ENCODE data around the gene SLC25A42. TPM values are rescaled to one million over a fixed set of nuclear protein-coding genes. Genes with fewer than 3 reads are reported as not detected.
"Not testable (repeated sequence)": the region's sequence is repeated elsewhere in the genome, so short reads cannot be mapped to it uniquely, and the experiment has no call there.

Gene SLC25A42
- total RNA-seq, 1 donor = 5.4 TPM

DNA sequence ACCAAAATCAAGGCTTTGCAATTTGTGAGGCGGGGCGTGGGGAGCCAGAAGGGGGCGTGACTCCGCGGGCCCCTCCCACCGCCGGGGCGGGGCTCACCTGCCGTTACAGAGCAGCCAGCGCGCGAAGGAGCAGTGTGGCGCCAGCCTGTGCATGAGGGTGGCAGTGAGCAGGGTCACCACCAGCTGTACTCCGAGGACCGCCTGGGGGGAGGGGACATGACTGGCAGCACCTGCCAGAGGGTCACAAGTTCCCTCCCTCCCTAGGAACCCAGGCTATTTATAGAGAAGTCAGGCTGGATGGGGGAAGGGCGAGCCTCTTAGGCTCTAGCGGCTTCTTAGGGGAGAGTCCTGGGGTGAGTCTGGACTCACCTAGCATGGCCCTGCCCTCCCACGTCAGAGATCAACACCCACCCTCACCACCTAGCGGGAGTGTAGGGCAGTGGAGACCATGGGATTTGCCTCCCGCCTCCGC, 70.9 kb downstream of the SLC25A42 start:
- Histone ChIP-seq H3K4me2 (ENCODE audit: insufficient read depth, low read length) (no peak overlapping the region), H3K9me3 (ENCODE audit: low read depth, low read length) (peaks cover 3% of the 10 kb centered on the region), H4K20me1 (ENCODE audit: insufficient read depth, low read length) (no peaks in the 10 kb centered on the region), H3K27me3 (ENCODE audit: insufficient read depth, low read length) (no peaks in the 10 kb centered on the region), H3K79me2 (ENCODE audit: insufficient read depth, low read length) (peaks cover 13% of the 10 kb centered on the region), H3K4me3 (ENCODE audit: insufficient read depth, low read length) (no peak overlapping the region), H3K27ac (ENCODE audit: low read depth, low read length) (no peak overlapping the region), H2AFZ (ENCODE audit: low read length) (no peak overlapping the region), H3K4me1 (ENCODE audit: insufficient read depth, low read length) (peaks cover 8% of the 10 kb centered on the region), H3K36me3 (ENCODE audit: insufficient read depth, low read length) (no peaks in the 10 kb centered on the region)
- no peak for DNase-seq (ENCODE audit: insufficient read length, low spot score, missing footprints)
- TF ChIP-seq, protein P1, sequence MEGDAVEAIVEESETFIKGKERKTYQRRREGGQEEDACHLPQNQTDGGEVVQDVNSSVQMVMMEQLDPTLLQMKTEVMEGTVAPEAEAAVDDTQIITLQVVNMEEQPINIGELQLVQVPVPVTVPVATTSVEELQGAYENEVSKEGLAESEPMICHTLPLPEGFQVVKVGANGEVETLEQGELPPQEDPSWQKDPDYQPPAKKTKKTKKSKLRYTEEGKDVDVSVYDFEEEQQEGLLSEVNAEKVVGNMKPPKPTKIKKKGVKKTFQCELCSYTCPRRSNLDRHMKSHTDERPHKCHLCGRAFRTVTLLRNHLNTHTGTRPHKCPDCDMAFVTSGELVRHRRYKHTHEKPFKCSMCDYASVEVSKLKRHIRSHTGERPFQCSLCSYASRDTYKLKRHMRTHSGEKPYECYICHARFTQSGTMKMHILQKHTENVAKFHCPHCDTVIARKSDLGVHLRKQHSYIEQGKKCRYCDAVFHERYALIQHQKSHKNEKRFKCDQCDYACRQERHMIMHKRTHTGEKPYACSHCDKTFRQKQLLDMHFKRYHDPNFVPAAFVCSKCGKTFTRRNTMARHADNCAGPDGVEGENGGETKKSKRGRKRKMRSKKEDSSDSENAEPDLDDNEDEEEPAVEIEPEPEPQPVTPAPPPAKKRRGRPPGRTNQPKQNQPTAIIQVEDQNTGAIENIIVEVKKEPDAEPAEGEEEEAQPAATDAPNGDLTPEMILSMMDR (IDR thresholded peaks at IDR 0.05; ENCODE audit: extremely low read depth, low read depth, low read length) = no peak

GRCh38 chr19:19135713-19136112, 71.9 kb downstream of the SLC25A42 start:
- not testable (repeated sequence) for H3K27me3 ChIP-seq (ENCODE audit: insufficient read depth, low read length); H3K4me3 ChIP-seq (ENCODE audit: insufficient read depth, low read length); H2AFZ ChIP-seq (ENCODE audit: low read length); H3K4me2 ChIP-seq (ENCODE audit: insufficient read depth, low read length); H4K20me1 ChIP-seq (ENCODE audit: insufficient read depth, low read length); H3K27ac ChIP-seq (ENCODE audit: low read depth, low read length); DNase-seq (ENCODE audit: insufficient read length, low spot score, missing footprints); H3K36me3 ChIP-seq (ENCODE audit: insufficient read depth, low read length); H3K4me1 ChIP-seq (ENCODE audit: insufficient read depth, low read length); H3K9me3 ChIP-seq (ENCODE audit: low read depth, low read length)
- peaks cover 13% of the 10 kb centered on the region for H3K79me2 ChIP-seq (ENCODE audit: insufficient read depth, low read length)

GRCh38 chr19:19137556-19138108, 73.8 kb downstream of the SLC25A42 start:
- peak overlapping the region; percentile 100 for H2AFZ ChIP-seq (ENCODE audit: low read length)
- peaks cover 8% of the 10 kb centered on the region for H3K4me1 ChIP-seq (ENCODE audit: insufficient read depth, low read length)
- peak; percentile 41 for DNase-seq (ENCODE audit: insufficient read length, low spot score, missing footprints)
- TF ChIP-seq, protein P1 (IDR thresholded peaks at IDR 0.05; ENCODE audit: extremely low read depth, low read depth, low read length) = no peak
- peaks cover 13% of the 10 kb centered on the region for H3K79me2 ChIP-seq (ENCODE audit: insufficient read depth, low read length)
- peak overlapping the region; percentile 99 for H3K4me2 ChIP-seq (ENCODE audit: insufficient read depth, low read length)
- no peaks in the 10 kb centered on the region for H4K20me1 ChIP-seq (ENCODE audit: insufficient read depth, low read length)
- H3K27me3 ChIP-seq (ENCODE audit: insufficient read depth, low read length) = no peaks in the 10 kb centered on the region
- peak overlapping the region; percentile 99 for H3K4me3 ChIP-seq (ENCODE audit: insufficient read depth, low read length)
- no peaks in the 10 kb centered on the region for H3K9me3 ChIP-seq (ENCODE audit: low read depth, low read length)
- H3K36me3 ChIP-seq (ENCODE audit: insufficient read depth, low read length) = no peaks in the 10 kb centered on the region
- H3K27ac ChIP-seq (ENCODE audit: low read depth, low read length) = peak overlapping the region; percentile 90

GRCh38 chr19:19138109-19138981, 74.6 kb downstream of the SLC25A42 start, which contains the start of gene TMEM161A:
TSS of gene TMEM161A (minus strand) at chr19:19138478. CDS start at chr19:19138428, 50 bp downstream.
- Histone ChIP-seq H3K79me2 (ENCODE audit: insufficient read depth, low read length) (peaks cover 13% of the 10 kb centered on the region), H3K27ac (ENCODE audit: low read depth, low read length) (peak within 1 kb of the TSS; percentile 90), H3K4me1 (ENCODE audit: insufficient read depth, low read length) (peaks cover 8% of the 10 kb centered on the region), H3K4me2 (ENCODE audit: insufficient read depth, low read length) (peak within 1 kb of the TSS; percentile 99), H3K4me3 (ENCODE audit: insufficient read depth, low read length) (peak within 1 kb of the TSS; percentile 99), H2AFZ (ENCODE audit: low read length) (peak within 1 kb of the TSS; percentile 100), H3K27me3 (ENCODE audit: insufficient read depth, low read length) (no peaks in the 10 kb centered on the region), H3K36me3 (ENCODE audit: insufficient read depth, low read length) (no peaks in the 10 kb centered on the region), H3K9me3 (ENCODE audit: low read depth, low read length) (no peaks in the 10 kb centered on the region), H4K20me1 (ENCODE audit: insufficient read depth, low read length) (no peaks in the 10 kb centered on the region)
- DNase-seq (ENCODE audit: insufficient read length, low spot score, missing footprints) = peak; percentile 100
- TF ChIP-seq, protein P1 (IDR thresholded peaks at IDR 0.05; ENCODE audit: extremely low read depth, low read depth, low read length) = no peak
